ENCODE data around the gene ALX1. TPM values are rescaled to one million over a fixed set of nuclear protein-coding genes. Genes with fewer than 3 reads are reported as not detected.
"Not testable (repeated sequence)": the region's sequence is repeated elsewhere in the genome, so short reads cannot be mapped to it uniquely, and the experiment has no call there.

ALX1 gene
- total RNA-seq, 6 experiments from 2014 or later = not detected

GRCh38 chr12:85310456-85311076 is 30.5 kb downstream of the ALX1 start:
- intact Hi-C loops (cut with DNase I) = no loop called here
- H3K9me3 ChIP-seq = no peaks in the 10 kb centered on the region
- 52% methylated on average over 2 of the region's 2 CpGs for WGBS (ENCODE audit: insufficient coverage, low coverage, low lambda C conversion rate, missing lambda C conversion rate)

GRCh38 chr12:85317866-85318636 is 38.0 kb downstream of the ALX1 start:
- H3K27ac ChIP-seq; H3K4me3 ChIP-seq; intact Hi-C loops (cut with DNase I); H3K36me3 ChIP-seq; H3K27me3 ChIP-seq; H3K9me3 ChIP-seq; H3K4me1 ChIP-seq; ATAC-seq: not testable (repeated sequence)
- DNase-seq = peak in 1 of 3 donors; percentile 39
- 75% methylated on average over 15 of the region's 33 CpGs for WGBS (ENCODE audit: insufficient coverage, low coverage, low lambda C conversion rate, missing lambda C conversion rate)

More at GRCh38 chr12:85310456-85311076, 30.5 kb downstream of the ALX1 start:
- DNase-seq (no peak), ATAC-seq (no peak)
- no peak overlapping the region for H3K27ac ChIP-seq
- H3K4me3 ChIP-seq = no peak overlapping the region
- H3K27me3 ChIP-seq = peaks cover 0 to 4% of the 10 kb centered on the region in 2 donors
- H3K4me1 ChIP-seq = peaks cover 0 to 9% (median 0%) of the 10 kb centered on the region in 4 donors
- TF ChIP-seq CTCF (IDR thresholded peaks at IDR 0.05) (peak in 3 of 4 donors; percentile 39 to 48 (median 41)), POLR2A (IDR thresholded peaks at IDR 0.05) (no peak)
- H3K36me3 ChIP-seq = no peaks in the 10 kb centered on the region

- H3K36me3 ChIP-seq = no peaks in the 10 kb centered on the region
- TF ChIP-seq CTCF (IDR thresholded peaks at IDR 0.05) = no peak
- TF ChIP-seq POLR2A (IDR thresholded peaks at IDR 0.05) = no peak
- ATAC-seq = no peak
- H3K27me3 ChIP-seq = no peaks in the 10 kb centered on the region
- H3K27ac ChIP-seq = no peak overlapping the region
- intact Hi-C loops (cut with DNase I) = no loop called here
- H3K4me3 ChIP-seq = no peak overlapping the region
- H3K9me3 ChIP-seq = no peaks in the 10 kb centered on the region
- no peaks in the 10 kb centered on the region for H3K4me1 ChIP-seq
- DNase-seq = no peak
- WGBS (ENCODE audit: insufficient coverage, low coverage, low lambda C conversion rate, missing lambda C conversion rate) = 43% methylated on average over 2 of the region's 2 CpGs
These were observed 42.7 kb downstream of the ALX1 start for GRCh38 chr12:85322715-85323114.

- WGBS (ENCODE audit: insufficient coverage, low coverage, low lambda C conversion rate, missing lambda C conversion rate) = 51% methylated on average over 2 of the region's 2 CpGs
- Histone ChIP-seq H3K36me3 (no peaks in the 10 kb centered on the region), H3K4me1 (peaks cover 0 to 4% (median 0%) of the 10 kb centered on the region in 4 donors), H3K9me3 (no peaks in the 10 kb centered on the region), H3K27ac (no peak overlapping the region), H3K4me3 (no peak overlapping the region), H3K27me3 (no peaks in the 10 kb centered on the region)
- TF ChIP-seq CTCF (IDR thresholded peaks at IDR 0.05) = no peak
- TF ChIP-seq POLR2A (IDR thresholded peaks at IDR 0.05) = no peak
- DNase-seq (no peak), ATAC-seq (no peak)
- intact Hi-C loops (cut with DNase I) = no loop called here
These were observed 45.4 kb downstream of the ALX1 start for GRCh38 chr12:85325442-85325841.

GRCh38 chr12:85329913-85330312 is 49.9 kb downstream of the ALX1 start:
- H3K36me3 ChIP-seq = no peaks in the 10 kb centered on the region
- DNase-seq (no peak), ATAC-seq (no peak)
- no peaks in the 10 kb centered on the region for H3K9me3 ChIP-seq
- 37% methylated on average over 2 of the region's 2 CpGs for WGBS (ENCODE audit: insufficient coverage, low coverage, low lambda C conversion rate, missing lambda C conversion rate)
- TF ChIP-seq CTCF (IDR thresholded peaks at IDR 0.05) = no peak
- no peak for TF ChIP-seq POLR2A (IDR thresholded peaks at IDR 0.05)
- no peak overlapping the region for H3K4me3 ChIP-seq
- no peak overlapping the region for H3K27ac ChIP-seq
- H3K27me3 ChIP-seq = no peaks in the 10 kb centered on the region
- H3K4me1 ChIP-seq = peaks cover 0 to 4% (median 0%) of the 10 kb centered on the region in 4 donors
- intact Hi-C loops (cut with DNase I) = no loop called here

All from right lobe of liver (tissue), 6 donors.